HEK293 (cell line): Measurements from ENCODE around the gene ANO6.
A peak's percentile ranks its signal among the peaks of the same experiment; 100 is the strongest.

Experiments used
- GFI1B ChIP-seq: fragments of 450-650 bp; formaldehyde crosslinking; IDR thresholded peaks from 2 replicates; pipeline ENCODE4 v1.5.1; 2016; ENCODE audit warnings: missing biosample characterization, missing genetic modification characterization
- HOXC10 ChIP-seq: sonication (generic); formaldehyde crosslinking; IDR thresholded peaks from 2 replicates; pipeline ENCODE4 v1.8.1; 2023; ENCODE audit warnings: mild to moderate bottlenecking, missing genetic modification reagents
- MEIS1 ChIP-seq: sonication (generic); formaldehyde crosslinking; IDR thresholded peaks from 2 replicates; pipeline ENCODE4 v1.8.1; 2022; ENCODE audit warnings: missing genetic modification reagents, mild to moderate bottlenecking, borderline replicate concordance
- MZF1 ChIP-seq: fragments of 450-650 bp; formaldehyde crosslinking; IDR thresholded peaks from 2 replicates; pipeline ENCODE4 v1.5.1; 2017; ENCODE audit warnings: missing biosample characterization, missing genetic modification characterization, borderline replicate concordance
- OSR2 ChIP-seq: fragments of 450-650 bp; formaldehyde crosslinking; IDR thresholded peaks from 2 replicates; pipeline ENCODE4 v1.5.1; 2016; ENCODE audit warnings: missing biosample characterization, missing genetic modification characterization
- RBAK ChIP-seq: fragments of 450-650 bp; formaldehyde crosslinking; IDR thresholded peaks from 2 replicates; pipeline ENCODE4 v1.5.1; 2016; ENCODE audit warnings: missing biosample characterization, missing genetic modification characterization
- TCF7L2 ChIP-seq: IDR thresholded peaks from 2 replicates; pipeline ENCODE4 v1.6.1; 2011; ENCODE audit warnings: low read depth, mild to moderate bottlenecking, inconsistent platforms, low read length, moderate library complexity, borderline replicate concordance
- YY2 ChIP-seq: fragments of 450-650 bp; formaldehyde crosslinking; IDR thresholded peaks from 2 replicates; pipeline ENCODE4 v1.5.1; 2016; ENCODE audit warnings: missing biosample characterization, missing genetic modification characterization
- ZBTB1 ChIP-seq: fragments of 450-650 bp; formaldehyde crosslinking; IDR thresholded peaks from 2 replicates; pipeline ENCODE4 v1.5.1; 2016; ENCODE audit warnings: missing biosample characterization, missing genetic modification characterization
- ZFP3 ChIP-seq: fragments of 450-650 bp; formaldehyde crosslinking; IDR thresholded peaks from 2 replicates; pipeline ENCODE4 v1.5.1; 2016; ENCODE audit warnings: low read depth, missing biosample characterization, missing genetic modification characterization
- ZFP69B ChIP-seq: fragments of 450-650 bp; formaldehyde crosslinking; IDR thresholded peaks from 2 replicates; pipeline ENCODE4 v1.5.1; 2016; ENCODE audit warnings: missing biosample characterization, missing genetic modification characterization
- ZNF155 ChIP-seq: fragments of 450-650 bp; formaldehyde crosslinking; IDR thresholded peaks from 2 replicates; pipeline ENCODE4 v1.5.1; 2016; ENCODE audit warnings: missing biosample characterization, missing genetic modification characterization
- ZNF16 ChIP-seq: fragments of 450-650 bp; formaldehyde crosslinking; IDR thresholded peaks from 2 replicates; pipeline ENCODE4 v1.5.1; 2016; ENCODE audit warnings: low read depth, missing biosample characterization, missing genetic modification characterization
- ZNF174 ChIP-seq: fragments of 450-650 bp; formaldehyde crosslinking; IDR thresholded peaks from 2 replicates; pipeline ENCODE4 v1.5.0; 2017; ENCODE audit warnings: missing biosample characterization, mild to moderate bottlenecking, missing genetic modification characterization
- ZNF350 ChIP-seq: fragments of 450-650 bp; formaldehyde crosslinking; IDR thresholded peaks from 2 replicates; pipeline ENCODE4 v1.5.0; 2017; ENCODE audit warnings: missing biosample characterization, mild to moderate bottlenecking, missing genetic modification characterization
- ZNF423 ChIP-seq: fragments of 450-650 bp; formaldehyde crosslinking; IDR thresholded peaks from 2 replicates; pipeline ENCODE4 v1.5.1; 2016; ENCODE audit warnings: missing biosample characterization, missing genetic modification characterization
- ZNF48 ChIP-seq: fragments of 450-650 bp; formaldehyde crosslinking; IDR thresholded peaks from 2 replicates; pipeline ENCODE4 v1.5.1; 2016; ENCODE audit warnings: missing biosample characterization, missing genetic modification characterization
- ZNF514 ChIP-seq: fragments of 450-650 bp; formaldehyde crosslinking; IDR thresholded peaks from 2 replicates; pipeline ENCODE4 v1.5.1; 2016; ENCODE audit warnings: missing biosample characterization, missing genetic modification characterization
- ZNF544 ChIP-seq: fragments of 450-650 bp; formaldehyde crosslinking; IDR thresholded peaks from 2 replicates; pipeline ENCODE4 v1.5.0; 2017; ENCODE audit warnings: missing biosample characterization, missing genetic modification characterization
- ZNF560 ChIP-seq: fragments of 450-650 bp; formaldehyde crosslinking; IDR thresholded peaks from 2 replicates; pipeline ENCODE4 v1.5.1; 2017; ENCODE audit warnings: missing biosample characterization, missing genetic modification characterization, borderline replicate concordance
- ZNF585B ChIP-seq: fragments of 450-650 bp; formaldehyde crosslinking; IDR thresholded peaks from 2 replicates; pipeline ENCODE4 v1.5.1; 2016; ENCODE audit warnings: missing biosample characterization, missing genetic modification characterization
- ZNF670 ChIP-seq: fragments of 450-650 bp; formaldehyde crosslinking; IDR thresholded peaks from 2 replicates; pipeline ENCODE4 v1.5.1; 2016; ENCODE audit warnings: missing biosample characterization, missing genetic modification characterization, low read depth
- ZNF701 ChIP-seq: fragments of 450-650 bp; formaldehyde crosslinking; IDR thresholded peaks from 2 replicates; pipeline ENCODE4 v1.5.1; 2016; ENCODE audit warnings: missing biosample characterization, missing genetic modification characterization
- ZSCAN16 ChIP-seq: fragments of 450-650 bp; formaldehyde crosslinking; IDR thresholded peaks from 2 replicates; pipeline ENCODE4 v1.5.1; 2016; ENCODE audit warnings: missing biosample characterization, missing genetic modification characterization
- TF ChIP-seq, protein P1 (sequence below): fragments of 450-650 bp; formaldehyde crosslinking; IDR thresholded peaks from 2 replicates; pipeline ENCODE4 v1.5.1; 2016; ENCODE audit warnings: missing biosample characterization, missing genetic modification characterization
- TF ChIP-seq, protein P2 (sequence below): fragments of 450-650 bp; formaldehyde crosslinking; IDR thresholded peaks from 2 replicates; pipeline ENCODE4 v1.5.1; 2016; ENCODE audit warnings: missing biosample characterization, missing genetic modification characterization
- TF ChIP-seq, protein P3 (sequence below): fragments of 450-650 bp; formaldehyde crosslinking; IDR thresholded peaks from 2 replicates; pipeline ENCODE4 v1.5.1; 2016; ENCODE audit warnings: missing biosample characterization, missing genetic modification characterization, borderline replicate concordance
- TF ChIP-seq, protein P4 (sequence below): fragments of 450-650 bp; formaldehyde crosslinking; IDR thresholded peaks from 2 replicates; pipeline ENCODE4 v1.5.1; 2016; ENCODE audit warnings: missing biosample characterization, missing genetic modification characterization, low read depth
- TF ChIP-seq, protein P5 (sequence below): fragments of 450-650 bp; formaldehyde crosslinking; IDR thresholded peaks from 2 replicates; pipeline ENCODE4 v1.5.1; 2016; ENCODE audit warnings: missing biosample characterization, missing genetic modification characterization

ANO6 gene

DNA sequence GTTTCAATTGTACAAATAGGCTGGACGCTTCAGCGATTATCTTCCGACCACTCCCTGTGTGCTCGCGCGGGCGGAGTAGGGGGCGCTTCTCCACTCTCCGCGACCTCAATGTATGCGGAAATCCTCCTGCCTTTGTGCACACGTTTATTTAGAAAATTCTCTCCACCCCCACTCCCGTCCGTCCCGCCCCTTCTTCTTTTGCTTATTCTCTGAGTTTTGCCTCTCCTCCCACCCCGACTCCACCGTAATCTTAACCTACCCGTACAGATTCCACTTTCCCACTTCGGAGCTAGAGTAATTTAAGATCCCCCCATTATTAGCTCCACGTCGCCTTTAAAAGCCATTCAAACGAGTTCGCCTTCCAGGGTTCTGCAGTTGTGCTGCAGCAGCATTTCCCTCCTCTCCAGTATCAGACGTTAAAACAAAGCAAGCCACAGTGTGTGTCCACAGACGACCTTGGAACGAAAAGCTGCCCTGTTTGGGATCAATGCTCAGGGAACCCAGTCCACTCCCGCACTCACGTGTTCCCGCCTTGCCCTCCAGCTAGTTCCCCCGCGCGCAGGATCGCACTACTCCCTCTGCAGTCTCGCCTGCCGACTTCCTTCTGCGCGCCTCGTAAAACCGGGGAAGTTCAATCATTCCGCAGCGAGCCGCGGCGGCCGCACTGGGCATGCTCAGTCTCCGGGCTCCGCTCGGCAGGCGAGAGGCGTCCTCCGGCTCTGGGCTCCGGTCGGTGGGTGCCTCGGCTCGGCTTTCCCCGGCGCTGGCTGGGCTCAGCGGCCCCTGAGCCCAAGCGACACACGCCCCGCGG, at the start of gene ANO6 (continued):
- TF ChIP-seq MZF1 (peak; percentile 82), ZNF701 (tag by site-specific recombination) (0 out of 2 replicates have a peak, but pooled peaks have one; percentile 33), ZBTB1 (no peak), GFI1B (no peak), ZNF48 (tag by site-specific recombination) (no peak), ZFP3 (tag by site-specific recombination) (no peak), OSR2 (tag by site-specific recombination) (peak; percentile 76), ZNF16 (no peak), RBAK (tag by site-specific recombination) (peak; percentile 24; the same call in 1 of the 2 replicates), ZNF174 (tag by site-specific recombination) (no peak), ZFP69B (tag by site-specific recombination) (peak; percentile 48; the same call in 1 of the 2 replicates), MEIS1 (CRISPR knock-in tag) (no peak), YY2 (tag by site-specific recombination) (no peak), HOXC10 (CRISPR knock-in tag) (no peak), ZNF585B (tag by site-specific recombination) (no peak), ZNF670 (tag by site-specific recombination) (no peak), ZSCAN16 (tag by site-specific recombination) (0 out of 2 replicates have a peak, but pooled peaks have one; percentile 50), ZNF423 (tag by site-specific recombination) (no peak; the same call in 1 of the 2 replicates), ZNF155 (no peak), ZNF514 (tag by site-specific recombination) (no peak), TCF7L2 (peak; percentile 89; the same call in 1 of the 2 replicates), ZNF544 (no peak), ZNF350 (no peak), ZNF560 (tag by site-specific recombination) (no peak)
- TF ChIP-seq, protein P1, sequence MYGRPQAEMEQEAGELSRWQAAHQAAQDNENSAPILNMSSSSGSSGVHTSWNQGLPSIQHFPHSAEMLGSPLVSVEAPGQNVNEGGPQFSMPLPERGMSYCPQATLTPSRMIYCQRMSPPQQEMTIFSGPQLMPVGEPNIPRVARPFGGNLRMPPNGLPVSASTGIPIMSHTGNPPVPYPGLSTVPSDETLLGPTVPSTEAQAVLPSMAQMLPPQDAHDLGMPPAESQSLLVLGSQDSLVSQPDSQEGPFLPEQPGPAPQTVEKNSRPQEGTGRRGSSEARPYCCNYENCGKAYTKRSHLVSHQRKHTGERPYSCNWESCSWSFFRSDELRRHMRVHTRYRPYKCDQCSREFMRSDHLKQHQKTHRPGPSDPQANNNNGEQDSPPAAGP = peak; percentile 88
- TF ChIP-seq, protein P2, sequence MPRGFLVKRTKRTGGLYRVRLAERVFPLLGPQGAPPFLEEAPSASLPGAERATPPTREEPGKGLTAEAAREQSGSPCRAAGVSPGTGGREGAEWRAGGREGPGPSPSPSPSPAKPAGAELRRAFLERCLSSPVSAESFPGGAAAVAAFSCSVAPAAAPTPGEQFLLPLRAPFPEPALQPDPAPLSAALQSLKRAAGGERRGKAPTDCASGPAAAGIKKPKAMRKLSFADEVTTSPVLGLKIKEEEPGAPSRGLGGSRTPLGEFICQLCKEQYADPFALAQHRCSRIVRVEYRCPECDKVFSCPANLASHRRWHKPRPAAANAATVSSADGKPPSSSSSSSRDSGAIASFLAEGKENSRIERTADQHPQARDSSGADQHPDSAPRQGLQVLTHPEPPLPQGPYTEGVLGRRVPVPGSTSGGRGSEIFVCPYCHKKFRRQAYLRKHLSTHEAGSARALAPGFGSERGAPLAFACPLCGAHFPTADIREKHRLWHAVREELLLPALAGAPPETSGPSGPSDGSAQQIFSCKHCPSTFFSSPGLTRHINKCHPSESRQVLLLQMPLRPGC (tag by site-specific recombination) = peak; percentile 57
- TF ChIP-seq, protein P3, sequence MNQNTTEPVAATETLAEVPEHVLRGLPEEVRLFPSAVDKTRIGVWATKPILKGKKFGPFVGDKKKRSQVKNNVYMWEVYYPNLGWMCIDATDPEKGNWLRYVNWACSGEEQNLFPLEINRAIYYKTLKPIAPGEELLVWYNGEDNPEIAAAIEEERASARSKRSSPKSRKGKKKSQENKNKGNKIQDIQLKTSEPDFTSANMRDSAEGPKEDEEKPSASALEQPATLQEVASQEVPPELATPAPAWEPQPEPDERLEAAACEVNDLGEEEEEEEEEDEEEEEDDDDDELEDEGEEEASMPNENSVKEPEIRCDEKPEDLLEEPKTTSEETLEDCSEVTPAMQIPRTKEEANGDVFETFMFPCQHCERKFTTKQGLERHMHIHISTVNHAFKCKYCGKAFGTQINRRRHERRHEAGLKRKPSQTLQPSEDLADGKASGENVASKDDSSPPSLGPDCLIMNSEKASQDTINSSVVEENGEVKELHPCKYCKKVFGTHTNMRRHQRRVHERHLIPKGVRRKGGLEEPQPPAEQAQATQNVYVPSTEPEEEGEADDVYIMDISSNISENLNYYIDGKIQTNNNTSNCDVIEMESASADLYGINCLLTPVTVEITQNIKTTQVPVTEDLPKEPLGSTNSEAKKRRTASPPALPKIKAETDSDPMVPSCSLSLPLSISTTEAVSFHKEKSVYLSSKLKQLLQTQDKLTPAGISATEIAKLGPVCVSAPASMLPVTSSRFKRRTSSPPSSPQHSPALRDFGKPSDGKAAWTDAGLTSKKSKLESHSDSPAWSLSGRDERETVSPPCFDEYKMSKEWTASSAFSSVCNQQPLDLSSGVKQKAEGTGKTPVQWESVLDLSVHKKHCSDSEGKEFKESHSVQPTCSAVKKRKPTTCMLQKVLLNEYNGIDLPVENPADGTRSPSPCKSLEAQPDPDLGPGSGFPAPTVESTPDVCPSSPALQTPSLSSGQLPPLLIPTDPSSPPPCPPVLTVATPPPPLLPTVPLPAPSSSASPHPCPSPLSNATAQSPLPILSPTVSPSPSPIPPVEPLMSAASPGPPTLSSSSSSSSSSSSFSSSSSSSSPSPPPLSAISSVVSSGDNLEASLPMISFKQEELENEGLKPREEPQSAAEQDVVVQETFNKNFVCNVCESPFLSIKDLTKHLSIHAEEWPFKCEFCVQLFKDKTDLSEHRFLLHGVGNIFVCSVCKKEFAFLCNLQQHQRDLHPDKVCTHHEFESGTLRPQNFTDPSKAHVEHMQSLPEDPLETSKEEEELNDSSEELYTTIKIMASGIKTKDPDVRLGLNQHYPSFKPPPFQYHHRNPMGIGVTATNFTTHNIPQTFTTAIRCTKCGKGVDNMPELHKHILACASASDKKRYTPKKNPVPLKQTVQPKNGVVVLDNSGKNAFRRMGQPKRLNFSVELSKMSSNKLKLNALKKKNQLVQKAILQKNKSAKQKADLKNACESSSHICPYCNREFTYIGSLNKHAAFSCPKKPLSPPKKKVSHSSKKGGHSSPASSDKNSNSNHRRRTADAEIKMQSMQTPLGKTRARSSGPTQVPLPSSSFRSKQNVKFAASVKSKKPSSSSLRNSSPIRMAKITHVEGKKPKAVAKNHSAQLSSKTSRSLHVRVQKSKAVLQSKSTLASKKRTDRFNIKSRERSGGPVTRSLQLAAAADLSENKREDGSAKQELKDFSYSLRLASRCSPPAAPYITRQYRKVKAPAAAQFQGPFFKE = no peak
- TF ChIP-seq, protein P4, sequence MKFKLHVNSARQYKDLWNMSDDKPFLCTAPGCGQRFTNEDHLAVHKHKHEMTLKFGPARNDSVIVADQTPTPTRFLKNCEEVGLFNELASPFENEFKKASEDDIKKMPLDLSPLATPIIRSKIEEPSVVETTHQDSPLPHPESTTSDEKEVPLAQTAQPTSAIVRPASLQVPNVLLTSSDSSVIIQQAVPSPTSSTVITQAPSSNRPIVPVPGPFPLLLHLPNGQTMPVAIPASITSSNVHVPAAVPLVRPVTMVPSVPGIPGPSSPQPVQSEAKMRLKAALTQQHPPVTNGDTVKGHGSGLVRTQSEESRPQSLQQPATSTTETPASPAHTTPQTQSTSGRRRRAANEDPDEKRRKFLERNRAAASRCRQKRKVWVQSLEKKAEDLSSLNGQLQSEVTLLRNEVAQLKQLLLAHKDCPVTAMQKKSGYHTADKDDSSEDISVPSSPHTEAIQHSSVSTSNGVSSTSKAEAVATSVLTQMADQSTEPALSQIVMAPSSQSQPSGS (tag by site-specific recombination) = no peak
- TF ChIP-seq, protein P5, sequence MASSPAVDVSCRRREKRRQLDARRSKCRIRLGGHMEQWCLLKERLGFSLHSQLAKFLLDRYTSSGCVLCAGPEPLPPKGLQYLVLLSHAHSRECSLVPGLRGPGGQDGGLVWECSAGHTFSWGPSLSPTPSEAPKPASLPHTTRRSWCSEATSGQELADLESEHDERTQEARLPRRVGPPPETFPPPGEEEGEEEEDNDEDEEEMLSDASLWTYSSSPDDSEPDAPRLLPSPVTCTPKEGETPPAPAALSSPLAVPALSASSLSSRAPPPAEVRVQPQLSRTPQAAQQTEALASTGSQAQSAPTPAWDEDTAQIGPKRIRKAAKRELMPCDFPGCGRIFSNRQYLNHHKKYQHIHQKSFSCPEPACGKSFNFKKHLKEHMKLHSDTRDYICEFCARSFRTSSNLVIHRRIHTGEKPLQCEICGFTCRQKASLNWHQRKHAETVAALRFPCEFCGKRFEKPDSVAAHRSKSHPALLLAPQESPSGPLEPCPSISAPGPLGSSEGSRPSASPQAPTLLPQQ (tag by site-specific recombination) = peak; percentile 77
